HG02798 (cell line): ENCODE results near the gene GLRA3.
"Not testable (repeated sequence)": the region's sequence is repeated elsewhere in the genome, so short reads cannot be mapped to it uniquely, and the experiment has no call there.

ENCODE experiments used
- ATAC-seq: cut with Tn5 transposase; IDR thresholded peaks from one replicate; pipeline ENCODE4 v1.9.1; 2021; ENCODE audit warnings: mild to moderate bottlenecking; ENCODE audit not compliant: unreplicated experiment, poor library complexity

Gene GLRA3

GRCh38 chr4:174672276-174672675 lies 156.8 kb downstream of the GLRA3 start:
- no peak for ATAC-seq

- ATAC-seq: no peak
Observed at GRCh38 chr4:174669270-174669669, 159.8 kb downstream of the GLRA3 start.

- no peak for ATAC-seq
Observed at GRCh38 chr4:174665799-174666198, 163.2 kb downstream of the GLRA3 start.

GRCh38 chr4:174663216-174663615 lies 165.8 kb downstream of the GLRA3 start:
- ATAC-seq: no peak

- no peak for ATAC-seq
Observed at GRCh38 chr4:174658246-174658645, 170.8 kb downstream of the GLRA3 start.

GRCh38 chr4:174657472-174657871 lies 171.6 kb downstream of the GLRA3 start:
- ATAC-seq: no peak

GRCh38 chr4:174654634-174655033 lies 174.4 kb downstream of the GLRA3 start:
- no peak for ATAC-seq

- no peak for ATAC-seq
Observed at GRCh38 chr4:174650711-174651355, 178.2 kb downstream of the GLRA3 start.

GRCh38 chr4:174648812-174649211 lies 180.2 kb downstream of the GLRA3 start:
- no peak for ATAC-seq

GRCh38 chr4:174646326-174646725 lies 182.7 kb downstream of the GLRA3 start:
- ATAC-seq: no peak

- no peak for ATAC-seq
Observed at GRCh38 chr4:174640146-174640545, 188.9 kb downstream of the GLRA3 start.

- ATAC-seq: no peak
Observed at GRCh38 chr4:174635732-174636131, 193.3 kb downstream of the GLRA3 start.

GRCh38 chr4:174633399-174633798 lies 195.6 kb downstream of the GLRA3 start:
- ATAC-seq: no peak

GRCh38 chr4:174631901-174632758 lies 196.9 kb downstream of the GLRA3 start:
- peak; percentile 77 for ATAC-seq

- ATAC-seq: not testable (repeated sequence)
Observed at GRCh38 chr4:174629907-174630450, 199.1 kb downstream of the GLRA3 start.

GRCh38 chr4:174629265-174629664 lies 199.8 kb downstream of the GLRA3 start:
- ATAC-seq: no peak

- ATAC-seq: no peak
Observed at GRCh38 chr4:174628191-174628590, 200.9 kb downstream of the GLRA3 start.

GRCh38 chr4:174627473-174627872 lies 201.6 kb downstream of the GLRA3 start:
- no peak for ATAC-seq

GRCh38 chr4:174626342-174627008 lies 202.6 kb downstream of the GLRA3 start:
- no peak for ATAC-seq

- ATAC-seq: no peak
Observed at GRCh38 chr4:174616661-174617060, 212.4 kb downstream of the GLRA3 start.

- ATAC-seq: no peak
Observed at GRCh38 chr4:174613979-174614378, 215.1 kb downstream of the GLRA3 start.
